C4-2B (cell line): Measurements from ENCODE around the gene PTTG1.

Experiments
- H3K27ac ChIP-seq: fragments of 450-650 bp; 2 replicates; pipeline ENCODE4 v1.5.1; 2017
- ZFX ChIP-seq: fragments of 450-650 bp; IDR thresholded peaks from 2 replicates; pipeline ENCODE4 v1.6.1; 2017
- TF ChIP-seq, protein P1 (sequence below): fragments of 450-650 bp; conservative IDR thresholded peaks from 2 replicates; pipeline ENCODE4 v1.5.1; 2017; ENCODE audit warnings: mild to moderate bottlenecking

The PTTG1 gene

DNA sequence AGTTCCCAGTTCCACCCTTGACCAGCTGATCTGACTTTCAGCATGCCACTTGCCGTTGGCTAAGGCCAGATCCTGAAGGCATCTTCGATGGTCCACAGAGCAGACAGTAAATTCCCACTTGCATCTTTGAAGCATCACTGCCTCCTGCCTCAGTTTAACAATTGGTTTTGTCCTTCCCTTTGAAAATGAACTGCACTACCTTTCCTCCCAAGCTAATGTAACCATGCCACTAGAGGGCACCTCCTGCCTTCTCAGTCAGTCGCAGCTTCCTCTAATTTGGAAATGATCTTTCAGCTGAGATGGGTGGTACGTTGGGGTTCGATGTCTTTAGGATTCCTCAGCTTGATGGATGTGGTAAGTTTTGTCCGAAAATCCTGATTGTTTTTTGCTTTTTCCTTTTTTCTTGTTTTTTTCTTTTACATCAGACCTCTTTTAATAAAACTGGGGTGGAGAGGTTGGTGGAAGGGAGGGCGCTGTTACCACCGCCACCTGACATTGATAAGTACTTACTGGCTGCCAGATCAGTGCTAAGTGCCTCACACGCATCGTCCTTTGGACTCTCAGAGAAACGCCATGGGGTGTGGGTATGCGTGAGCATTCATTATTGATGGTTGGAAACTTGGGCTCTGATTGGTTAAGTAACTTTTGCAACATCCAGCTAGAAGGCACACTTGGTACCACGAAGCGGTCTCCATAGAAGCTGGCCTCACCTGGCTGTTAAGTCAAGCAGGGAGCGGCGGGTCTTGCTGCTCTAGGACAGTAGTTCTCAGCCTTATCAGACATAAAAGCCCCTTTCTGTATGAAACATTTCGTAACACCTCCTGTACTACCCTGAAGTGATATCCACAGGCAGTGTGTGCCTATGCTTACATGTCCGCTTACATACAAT lies 16.9 kb downstream of the PTTG1 start:
- H3K27ac ChIP-seq, result no peak overlapping the region

DNA sequence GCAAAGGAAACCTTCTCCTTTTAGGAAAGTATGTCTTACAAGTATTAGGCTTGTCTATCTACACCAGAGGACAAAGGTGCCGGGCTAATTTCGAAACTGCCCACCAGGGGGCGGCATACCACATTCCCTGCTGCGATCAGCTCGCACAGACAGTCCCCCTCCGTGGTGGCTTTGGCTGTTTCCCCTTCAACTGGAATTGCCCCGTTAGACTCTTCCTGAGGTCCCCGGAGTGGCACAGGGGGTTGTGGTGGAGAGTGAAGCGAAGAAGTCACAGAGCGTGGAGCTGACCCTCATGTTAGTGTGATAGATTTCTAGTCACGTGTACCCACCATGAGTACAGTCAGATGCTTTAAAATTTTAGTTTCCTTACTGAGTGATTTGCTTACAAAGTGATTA lies 17.5 kb downstream of the PTTG1 start:
- TF ChIP-seq, protein P1, sequence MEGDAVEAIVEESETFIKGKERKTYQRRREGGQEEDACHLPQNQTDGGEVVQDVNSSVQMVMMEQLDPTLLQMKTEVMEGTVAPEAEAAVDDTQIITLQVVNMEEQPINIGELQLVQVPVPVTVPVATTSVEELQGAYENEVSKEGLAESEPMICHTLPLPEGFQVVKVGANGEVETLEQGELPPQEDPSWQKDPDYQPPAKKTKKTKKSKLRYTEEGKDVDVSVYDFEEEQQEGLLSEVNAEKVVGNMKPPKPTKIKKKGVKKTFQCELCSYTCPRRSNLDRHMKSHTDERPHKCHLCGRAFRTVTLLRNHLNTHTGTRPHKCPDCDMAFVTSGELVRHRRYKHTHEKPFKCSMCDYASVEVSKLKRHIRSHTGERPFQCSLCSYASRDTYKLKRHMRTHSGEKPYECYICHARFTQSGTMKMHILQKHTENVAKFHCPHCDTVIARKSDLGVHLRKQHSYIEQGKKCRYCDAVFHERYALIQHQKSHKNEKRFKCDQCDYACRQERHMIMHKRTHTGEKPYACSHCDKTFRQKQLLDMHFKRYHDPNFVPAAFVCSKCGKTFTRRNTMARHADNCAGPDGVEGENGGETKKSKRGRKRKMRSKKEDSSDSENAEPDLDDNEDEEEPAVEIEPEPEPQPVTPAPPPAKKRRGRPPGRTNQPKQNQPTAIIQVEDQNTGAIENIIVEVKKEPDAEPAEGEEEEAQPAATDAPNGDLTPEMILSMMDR, result peak; percentile 93
- no peak for TF ChIP-seq ZFX
- no peak overlapping the region for H3K27ac ChIP-seq

More for the DNA sequence above, 16.9 kb downstream of the PTTG1 start:
- no peak for TF ChIP-seq ZFX
- TF ChIP-seq, protein P1, result peak; percentile 76

DNA sequence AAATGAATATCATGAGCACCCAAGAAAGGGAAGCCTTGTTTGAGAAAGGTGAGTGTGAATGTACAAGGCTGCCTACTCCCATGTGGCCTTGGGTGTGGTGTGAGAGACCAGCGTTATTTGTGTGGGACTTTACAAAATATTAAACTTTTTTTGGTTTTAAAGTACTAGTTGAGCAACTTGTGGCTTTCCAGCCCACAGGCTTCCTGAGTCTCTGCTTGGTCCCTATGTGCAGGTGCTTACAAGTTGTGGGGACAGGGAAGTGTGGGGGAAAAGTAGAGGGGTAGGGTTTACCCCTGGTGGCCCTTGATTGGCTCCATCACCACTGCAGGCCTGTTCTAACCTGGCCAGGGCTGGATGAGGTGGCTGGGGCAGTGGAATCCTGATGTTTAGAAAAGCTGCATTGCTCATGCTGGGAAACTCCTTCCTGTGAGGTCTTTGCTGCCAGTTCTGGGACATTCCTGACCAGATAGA lies 19.7 kb downstream of the PTTG1 start:
- TF ChIP-seq, protein P1, result no peak
- TF ChIP-seq ZFX, result no peak
- no peak overlapping the region for H3K27ac ChIP-seq

DNA sequence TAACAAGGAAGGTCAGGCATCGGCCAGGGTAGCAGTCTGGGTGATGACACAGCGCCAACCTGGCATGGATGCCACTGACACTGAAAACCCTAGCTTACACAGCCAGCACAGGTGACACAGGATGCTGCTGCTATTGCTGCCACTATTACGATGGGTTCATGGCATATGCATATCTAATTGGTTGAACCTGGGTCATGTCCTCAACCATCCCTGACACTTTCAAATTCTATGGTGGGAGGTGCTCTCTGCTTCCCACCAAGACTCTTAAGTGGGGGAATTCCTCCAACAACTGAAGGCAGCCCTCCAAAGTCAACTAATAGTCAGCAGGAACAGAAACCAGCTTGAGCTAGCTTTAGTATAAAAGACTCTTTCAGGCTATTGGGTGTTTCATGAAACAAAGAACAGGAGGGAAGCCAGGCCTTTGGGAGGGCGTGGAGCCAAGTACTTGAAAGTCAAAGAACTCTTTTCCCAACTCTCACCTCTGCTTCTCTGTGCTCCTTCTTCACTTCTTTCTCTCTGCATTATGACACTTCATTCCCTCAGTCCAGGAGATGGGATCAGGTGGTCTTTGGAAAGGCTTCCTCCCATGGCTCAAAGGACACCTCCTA lies 21.3 kb downstream of the PTTG1 start:
- TF ChIP-seq, protein P1, result no peak
- TF ChIP-seq ZFX, result no peak
- no peak overlapping the region for H3K27ac ChIP-seq

DNA sequence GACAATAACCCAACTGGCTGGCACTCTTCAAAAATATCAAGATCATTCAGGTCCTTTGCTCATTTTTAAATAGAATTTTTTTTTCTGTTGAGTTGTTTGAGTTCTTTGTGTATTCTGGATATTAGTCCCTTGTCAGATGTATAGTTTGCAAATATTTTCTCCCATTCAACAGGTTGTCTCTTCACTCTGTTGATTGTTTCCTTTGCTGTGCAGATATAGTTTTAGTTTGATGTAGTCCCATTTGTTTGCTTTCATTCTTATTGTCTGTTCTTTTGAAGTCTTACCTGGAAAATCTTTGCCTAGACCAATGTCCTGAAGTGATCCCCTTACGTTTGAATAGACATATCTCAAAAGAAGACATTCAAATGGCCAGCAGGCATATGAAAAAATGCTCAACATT lies 22.8 kb downstream of the PTTG1 start:
- TF ChIP-seq, protein P1, result no peak
- no peak for TF ChIP-seq ZFX
- H3K27ac ChIP-seq, result no peak overlapping the region

DNA sequence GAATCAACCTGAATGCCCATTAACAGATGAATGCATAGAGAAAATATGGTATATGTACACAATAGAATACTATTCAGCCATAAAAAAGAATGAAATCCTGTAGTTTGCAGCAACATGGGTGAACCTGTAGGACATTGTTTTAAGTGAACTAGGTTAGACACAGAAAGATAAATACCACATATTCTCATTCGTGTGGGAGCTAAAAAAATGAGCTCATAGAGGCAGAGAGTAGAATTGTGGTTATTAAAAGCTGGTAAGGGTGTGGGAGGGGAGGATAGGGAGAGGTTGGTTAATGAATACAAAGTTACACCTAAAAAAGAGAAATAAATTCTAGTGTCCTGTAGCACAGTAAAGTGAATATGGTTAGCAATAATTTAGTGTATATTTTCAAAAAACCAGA lies 23.5 kb downstream of the PTTG1 start:
- TF ChIP-seq ZFX, result no peak
- TF ChIP-seq, protein P1, result no peak
- no peak overlapping the region for H3K27ac ChIP-seq

DNA sequence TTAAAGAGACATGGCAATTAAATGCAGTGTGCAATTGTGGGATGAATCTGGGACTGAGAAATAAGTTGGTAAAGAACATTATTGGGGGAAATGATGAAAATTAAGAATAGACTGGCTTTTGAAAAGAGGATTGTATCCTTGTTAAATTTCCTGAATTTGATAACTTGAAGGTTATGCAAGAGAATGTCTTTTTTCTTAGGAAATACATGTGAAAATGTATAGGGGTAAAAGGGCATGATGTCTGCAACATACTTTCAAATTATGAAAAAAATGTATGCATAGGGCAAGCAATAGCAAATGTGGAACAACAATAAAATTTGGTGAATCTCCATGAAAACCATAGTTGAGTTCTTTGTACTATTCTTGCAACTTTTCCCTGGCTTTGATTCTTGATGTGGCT lies 24.1 kb downstream of the PTTG1 start:
- no peak overlapping the region for H3K27ac ChIP-seq

More for the DNA sequence above, 24.1 kb downstream of the PTTG1 start:
- TF ChIP-seq, protein P1, result no peak
- TF ChIP-seq ZFX, result no peak
